ENCODE data around the gene CHCHD10.

Gene CHCHD10

GRCh38 chr22:23800297-23801237 is 32.8 kb upstream of the CHCHD10 start:
- no peak overlapping the region for H3K9ac ChIP-seq (ENCODE audit: low read depth, low read length)
- H3K4me1 ChIP-seq (ENCODE audit: insufficient read depth, low read length) = no peaks in the 10 kb centered on the region
- no peaks in the 10 kb centered on the region for H3K9me3 ChIP-seq (ENCODE audit: insufficient read depth, low read depth, low read length)
- H3K36me3 ChIP-seq (ENCODE audit: insufficient read depth, low read depth, low read length) = peaks cover 87% of the 10 kb centered on the region
- no peak overlapping the region for H3K4me3 ChIP-seq (ENCODE audit: low read length)
- no peaks in the 10 kb centered on the region for H3K27me3 ChIP-seq (ENCODE audit: insufficient read depth, low read length)
- no peak overlapping the region for H3K27ac ChIP-seq (ENCODE audit: low read length)

- no peak overlapping the region for H3K9ac ChIP-seq (ENCODE audit: low read depth, low read length)
- no peaks in the 10 kb centered on the region for H3K27me3 ChIP-seq (ENCODE audit: insufficient read depth, low read length)
- no peaks in the 10 kb centered on the region for H3K4me1 ChIP-seq (ENCODE audit: insufficient read depth, low read length)
- H3K27ac ChIP-seq (ENCODE audit: low read length) = no peak overlapping the region
- no peak overlapping the region for H3K4me3 ChIP-seq (ENCODE audit: low read length)
- H3K9me3 ChIP-seq (ENCODE audit: insufficient read depth, low read depth, low read length) = no peaks in the 10 kb centered on the region
- peaks cover 85% of the 10 kb centered on the region for H3K36me3 ChIP-seq (ENCODE audit: insufficient read depth, low read depth, low read length)
Observed at GRCh38 chr22:23796461-23796860, 28.7 kb upstream of the CHCHD10 start.

DNA sequence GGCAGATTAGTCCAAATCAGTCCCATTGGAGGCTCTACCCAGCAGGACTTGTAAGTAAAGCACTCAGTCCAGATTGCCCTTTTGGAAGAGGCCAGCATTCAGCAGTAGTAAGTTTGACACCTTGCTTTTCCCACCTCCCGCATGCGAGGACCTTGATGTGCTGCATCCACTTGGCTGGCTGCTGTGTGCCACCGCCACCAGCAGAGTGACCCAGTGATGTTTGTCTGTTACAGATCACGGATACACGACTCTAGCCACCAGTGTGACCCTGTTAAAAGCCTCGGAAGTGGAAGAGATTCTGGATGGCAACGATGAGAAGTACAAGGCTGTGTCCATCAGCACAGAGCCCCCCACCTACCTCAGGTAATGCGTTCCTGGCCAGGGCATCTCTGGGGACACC is 25.6 kb upstream of the CHCHD10 start:
- Histone ChIP-seq H3K4me1 (ENCODE audit: insufficient read depth, low read length) (peaks cover 7% of the 10 kb centered on the region; the same call in 1 of the 2 replicates), H3K27ac (ENCODE audit: low read length) (no peak overlapping the region), H3K9me3 (ENCODE audit: insufficient read depth, low read depth, low read length) (no peaks in the 10 kb centered on the region), H3K4me3 (ENCODE audit: low read length) (no peak overlapping the region), H3K27me3 (ENCODE audit: insufficient read depth, low read length) (no peaks in the 10 kb centered on the region), H3K36me3 (ENCODE audit: insufficient read depth, low read depth, low read length) (peaks cover 76% of the 10 kb centered on the region), H3K9ac (ENCODE audit: low read depth, low read length) (no peak overlapping the region)

DNA sequence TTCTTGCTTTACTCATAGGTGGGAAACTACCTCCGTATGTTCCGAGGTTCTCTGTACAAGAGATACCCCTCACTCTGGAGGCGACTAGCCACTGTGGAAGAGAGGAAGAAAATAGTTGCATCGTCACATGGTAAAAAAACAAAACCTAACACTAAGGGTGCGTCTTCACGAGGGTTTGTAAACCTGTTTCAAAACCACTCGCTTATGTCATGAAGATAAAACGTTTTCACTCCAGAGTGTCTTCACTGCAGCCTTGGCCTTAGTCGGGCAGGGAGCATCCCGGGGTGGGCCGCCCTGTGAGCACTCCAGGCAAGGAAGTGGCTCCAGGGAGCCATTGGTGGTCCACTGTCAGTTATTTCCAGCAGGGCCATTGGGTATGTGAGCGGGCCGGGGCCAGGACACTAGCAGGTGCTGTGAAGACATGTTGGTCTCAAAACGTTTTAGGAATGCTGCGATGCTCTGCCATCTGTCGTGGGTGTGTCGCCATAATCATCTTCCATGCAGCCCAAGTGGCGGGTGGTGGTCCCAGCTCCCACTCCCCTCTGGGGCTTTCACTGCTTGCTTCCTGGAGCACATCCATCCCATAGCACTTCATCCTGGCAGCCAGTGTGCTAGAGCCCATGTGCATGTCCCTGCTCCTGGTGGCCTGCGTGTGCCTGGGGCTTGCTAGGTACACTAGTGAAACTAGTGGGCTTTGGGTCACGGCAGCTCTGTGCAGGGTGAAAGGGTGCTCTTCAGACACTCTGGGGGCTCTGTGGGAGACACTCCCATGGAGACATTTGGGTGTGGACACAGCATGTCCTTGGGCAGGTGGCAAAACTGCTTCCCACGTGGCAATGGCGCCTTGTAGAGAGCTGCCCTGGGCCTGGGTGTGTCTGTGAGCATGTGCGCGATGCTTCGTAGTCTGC is 24.2 kb upstream of the CHCHD10 start:
- Histone ChIP-seq H3K27me3 (ENCODE audit: insufficient read depth, low read length) (no peaks in the 10 kb centered on the region), H3K27ac (ENCODE audit: low read length) (no peak overlapping the region), H3K9ac (ENCODE audit: low read depth, low read length) (no peak overlapping the region), H3K36me3 (ENCODE audit: insufficient read depth, low read depth, low read length) (peaks cover 67% of the 10 kb centered on the region), H3K9me3 (ENCODE audit: insufficient read depth, low read depth, low read length) (no peaks in the 10 kb centered on the region), H3K4me3 (ENCODE audit: low read length) (no peak overlapping the region), H3K4me1 (ENCODE audit: insufficient read depth, low read length) (peaks cover 12% of the 10 kb centered on the region)

- Histone ChIP-seq H3K27me3 (ENCODE audit: insufficient read depth, low read length) (no peaks in the 10 kb centered on the region), H3K9ac (ENCODE audit: low read depth, low read length) (0 out of 2 replicates have a peak overlapping the region, but pooled peaks have one; percentile 12)
Observed at GRCh38 chr22:23790819-23791737, 23.3 kb upstream of the CHCHD10 start.

GRCh38 chr22:23789638-23790037 is 21.9 kb upstream of the CHCHD10 start:
- no peak overlapping the region for H3K27ac ChIP-seq (ENCODE audit: low read length)
- no peaks in the 10 kb centered on the region for H3K27me3 ChIP-seq (ENCODE audit: insufficient read depth, low read length)
- peaks cover 12% of the 10 kb centered on the region for H3K4me1 ChIP-seq (ENCODE audit: insufficient read depth, low read length)
- no peaks in the 10 kb centered on the region for H3K9me3 ChIP-seq (ENCODE audit: insufficient read depth, low read depth, low read length)
- peaks cover 46% of the 10 kb centered on the region for H3K36me3 ChIP-seq (ENCODE audit: insufficient read depth, low read depth, low read length)
- no peak overlapping the region for H3K4me3 ChIP-seq (ENCODE audit: low read length)
- H3K9ac ChIP-seq (ENCODE audit: low read depth, low read length) = no peak overlapping the region; the same call in 1 of the 2 replicates

More at GRCh38 chr22:23790819-23791737, 23.3 kb upstream of the CHCHD10 start:
- H3K9me3 ChIP-seq (ENCODE audit: insufficient read depth, low read depth, low read length) = no peaks in the 10 kb centered on the region
- no peak overlapping the region for H3K4me3 ChIP-seq (ENCODE audit: low read length)
- peaks cover 59% of the 10 kb centered on the region for H3K36me3 ChIP-seq (ENCODE audit: insufficient read depth, low read depth, low read length)
- peaks cover 12% of the 10 kb centered on the region for H3K4me1 ChIP-seq (ENCODE audit: insufficient read depth, low read length)
- no peak overlapping the region for H3K27ac ChIP-seq (ENCODE audit: low read length)

- Histone ChIP-seq H3K27ac (ENCODE audit: low read length) (no peak overlapping the region), H3K9ac (ENCODE audit: low read depth, low read length) (no peak overlapping the region; the same call in 1 of the 2 replicates), H3K4me1 (ENCODE audit: insufficient read depth, low read length) (peaks cover 12% of the 10 kb centered on the region), H3K27me3 (ENCODE audit: insufficient read depth, low read length) (no peaks in the 10 kb centered on the region), H3K4me3 (ENCODE audit: low read length) (no peak overlapping the region), H3K36me3 (ENCODE audit: insufficient read depth, low read depth, low read length) (peaks cover 41% of the 10 kb centered on the region), H3K9me3 (ENCODE audit: insufficient read depth, low read depth, low read length) (no peaks in the 10 kb centered on the region)
Observed at GRCh38 chr22:23789121-23789520, 21.3 kb upstream of the CHCHD10 start.

GRCh38 chr22:23787910-23788309 is 20.1 kb upstream of the CHCHD10 start:
- H3K27ac ChIP-seq (ENCODE audit: low read length) = peak overlapping the region; percentile 18
- H3K4me3 ChIP-seq (ENCODE audit: low read length) = peak overlapping the region; percentile 92
- peaks cover 30% of the 10 kb centered on the region for H3K36me3 ChIP-seq (ENCODE audit: insufficient read depth, low read depth, low read length)
- no peaks in the 10 kb centered on the region for H3K9me3 ChIP-seq (ENCODE audit: insufficient read depth, low read depth, low read length)
- H3K4me1 ChIP-seq (ENCODE audit: insufficient read depth, low read length) = peaks cover 12% of the 10 kb centered on the region
- peak overlapping the region; percentile 97 for H3K9ac ChIP-seq (ENCODE audit: low read depth, low read length)
- H3K27me3 ChIP-seq (ENCODE audit: insufficient read depth, low read length) = no peaks in the 10 kb centered on the region

DNA sequence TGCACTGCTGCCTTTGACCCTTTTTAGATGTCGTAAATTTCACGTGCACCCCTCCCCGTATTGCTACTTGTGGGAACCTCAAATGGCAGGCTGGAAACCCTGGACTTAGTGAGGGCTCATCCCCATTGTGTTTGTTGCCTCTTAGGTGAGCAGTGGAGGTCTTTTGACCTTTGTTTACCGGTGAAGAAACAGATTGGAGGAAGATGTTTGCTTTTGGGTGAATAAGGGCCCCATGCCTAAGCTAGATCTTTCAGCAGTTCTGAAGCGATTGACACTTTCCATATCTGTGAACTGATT is 19.8 kb upstream of the CHCHD10 start:
- Histone ChIP-seq H3K27me3 (ENCODE audit: insufficient read depth, low read length) (no peaks in the 10 kb centered on the region), H3K4me1 (ENCODE audit: insufficient read depth, low read length) (peaks cover 12% of the 10 kb centered on the region), H3K4me3 (ENCODE audit: low read length) (peak overlapping the region; percentile 92), H3K9me3 (ENCODE audit: insufficient read depth, low read depth, low read length) (no peaks in the 10 kb centered on the region), H3K9ac (ENCODE audit: low read depth, low read length) (peak overlapping the region; percentile 97), H3K36me3 (ENCODE audit: insufficient read depth, low read depth, low read length) (peaks cover 26% of the 10 kb centered on the region), H3K27ac (ENCODE audit: low read length) (peak overlapping the region; percentile 18)

DNA sequence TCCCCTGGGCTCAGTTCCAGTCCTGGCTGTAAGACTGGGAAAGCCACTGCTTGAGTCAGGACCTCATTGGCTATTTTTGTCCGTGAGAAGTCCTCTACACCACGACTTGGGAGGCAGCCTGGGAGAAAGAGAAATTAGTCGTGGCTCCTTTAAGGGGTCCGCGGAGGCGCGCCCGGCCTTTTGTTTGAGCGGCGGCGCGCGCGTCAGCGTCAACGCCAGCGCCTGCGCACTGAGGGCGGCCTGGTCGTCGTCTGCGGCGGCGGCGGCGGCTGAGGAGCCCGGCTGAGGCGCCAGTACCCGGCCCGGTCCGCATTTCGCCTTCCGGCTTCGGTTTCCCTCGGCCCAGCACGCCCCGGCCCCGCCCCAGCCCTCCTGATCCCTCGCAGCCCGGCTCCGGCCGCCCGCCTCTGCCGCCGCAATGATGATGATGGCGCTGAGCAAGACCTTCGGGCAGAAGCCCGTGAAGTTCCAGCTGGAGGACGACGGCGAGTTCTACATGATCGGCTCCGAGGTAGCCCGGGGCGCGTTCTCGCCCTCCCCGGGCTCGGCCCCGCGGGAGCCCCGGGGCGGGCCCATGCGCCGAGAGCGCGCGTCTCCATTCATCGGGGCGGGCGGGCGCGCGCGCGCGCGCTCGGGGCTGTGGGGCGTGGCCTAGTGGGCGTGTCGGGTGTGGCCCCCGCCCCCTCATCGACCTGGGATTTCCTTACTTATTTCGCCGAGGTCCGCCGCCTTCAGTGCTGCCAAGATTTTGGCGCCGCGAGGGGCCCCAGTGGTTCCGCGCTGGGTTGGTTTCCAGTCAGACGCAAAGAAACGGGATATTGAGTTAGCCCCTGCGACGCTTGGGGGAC is 19.2 kb upstream of the CHCHD10 start, which contains the start of gene SMARCB1:
TSS of gene SMARCB1 (plus strand) at position 215 of the 848 bp plus-strand sequence. CDS start at position 419, 204 bp downstream.
- peak within 1 kb of the TSS; percentile 63 for H3K27ac ChIP-seq (ENCODE audit: low read length)
- H3K4me1 ChIP-seq (ENCODE audit: insufficient read depth, low read length) = peaks cover 12% of the 10 kb centered on the region
- peaks cover 20% of the 10 kb centered on the region for H3K36me3 ChIP-seq (ENCODE audit: insufficient read depth, low read depth, low read length)
- H3K4me3 ChIP-seq (ENCODE audit: low read length) = peak within 1 kb of the TSS; percentile 92
- peak within 1 kb of the TSS; percentile 97 for H3K9ac ChIP-seq (ENCODE audit: low read depth, low read length)
- no peaks in the 10 kb centered on the region for H3K9me3 ChIP-seq (ENCODE audit: insufficient read depth, low read depth, low read length)
- no peaks in the 10 kb centered on the region for H3K27me3 ChIP-seq (ENCODE audit: insufficient read depth, low read length)
